Ovary (tissue), 3 donors: ENCODE results near the gene MALL.

Experiments used
- EP300 ChIP-seq: sonication (generic); formaldehyde crosslinking; IDR thresholded peaks from one replicate; pipeline ENCODE4 v1.6.1; 2017; ENCODE audit warnings: antibody characterized with exemption
- POLR2A ChIP-seq: fragments of 450-650 bp; IDR thresholded peaks from one replicate; pipeline ENCODE4 v1.6.1; 2017; ENCODE audit warnings: antibody characterized with exemption, mild to moderate bottlenecking, moderate library complexity
- TF ChIP-seq, protein P1 (sequence below), 3 donors: fragments of 450-650 bp in 2 of 3; fragments of 200-600 bp in 1 of 3; IDR thresholded peaks; one replicate each; pipeline versions ENCODE4 v1.5.1 to v1.8.0; 2016 to 2022; ENCODE audit warnings: antibody characterized with exemption in 3 of 3, mild to moderate bottlenecking in 1 of 3
- donor health status: DM: no; HTN: no; CAD: no.

- TF ChIP-seq, protein P1, sequence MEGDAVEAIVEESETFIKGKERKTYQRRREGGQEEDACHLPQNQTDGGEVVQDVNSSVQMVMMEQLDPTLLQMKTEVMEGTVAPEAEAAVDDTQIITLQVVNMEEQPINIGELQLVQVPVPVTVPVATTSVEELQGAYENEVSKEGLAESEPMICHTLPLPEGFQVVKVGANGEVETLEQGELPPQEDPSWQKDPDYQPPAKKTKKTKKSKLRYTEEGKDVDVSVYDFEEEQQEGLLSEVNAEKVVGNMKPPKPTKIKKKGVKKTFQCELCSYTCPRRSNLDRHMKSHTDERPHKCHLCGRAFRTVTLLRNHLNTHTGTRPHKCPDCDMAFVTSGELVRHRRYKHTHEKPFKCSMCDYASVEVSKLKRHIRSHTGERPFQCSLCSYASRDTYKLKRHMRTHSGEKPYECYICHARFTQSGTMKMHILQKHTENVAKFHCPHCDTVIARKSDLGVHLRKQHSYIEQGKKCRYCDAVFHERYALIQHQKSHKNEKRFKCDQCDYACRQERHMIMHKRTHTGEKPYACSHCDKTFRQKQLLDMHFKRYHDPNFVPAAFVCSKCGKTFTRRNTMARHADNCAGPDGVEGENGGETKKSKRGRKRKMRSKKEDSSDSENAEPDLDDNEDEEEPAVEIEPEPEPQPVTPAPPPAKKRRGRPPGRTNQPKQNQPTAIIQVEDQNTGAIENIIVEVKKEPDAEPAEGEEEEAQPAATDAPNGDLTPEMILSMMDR (IDR thresholded peaks at IDR 0.05), result no peak
- TF ChIP-seq POLR2A, result no peak
- TF ChIP-seq EP300, result no peak
Observed at GRCh38 chr2:110116033-110116710, 550 bp upstream of the MALL start.
